ENCODE results near the gene SLC15A3.
A peak's percentile ranks its signal among the peaks of the same experiment; 100 is the strongest.
"Not testable (repeated sequence)": the region's sequence is repeated elsewhere in the genome, so short reads cannot be mapped to it uniquely, and the experiment has no call there.

The SLC15A3 gene

GRCh38 chr11:60912223-60912850, 39.6 kb downstream of the SLC15A3 start:
- DNase-seq, result no peak

GRCh38 chr11:60910711-60911380, 41.1 kb downstream of the SLC15A3 start:
- no peak for DNase-seq

GRCh38 chr11:60910281-60910687, 41.7 kb downstream of the SLC15A3 start:
- DNase-seq, result no peak

- not testable (repeated sequence) for DNase-seq
Measured at GRCh38 chr11:60909680-60910280, 42.2 kb downstream of the SLC15A3 start.

GRCh38 chr11:60908803-60909202, 43.2 kb downstream of the SLC15A3 start:
- DNase-seq, result no peak

GRCh38 chr11:60906132-60906972, 45.6 kb downstream of the SLC15A3 start, which contains the start of gene PRPF19:
TSS of gene PRPF19 (minus strand) at chr11:60906585. CDS start at chr11:60906382, 203 bp downstream.
- DNase-seq, result peak; percentile 95

GRCh38 chr11:60905551-60906113, 46.3 kb downstream of the SLC15A3 start:
- peak; percentile 47 for DNase-seq

- no peak for DNase-seq
Measured at GRCh38 chr11:60905047-60905446, 46.9 kb downstream of the SLC15A3 start.

GRCh38 chr11:60902625-60903024, 49.4 kb downstream of the SLC15A3 start:
- DNase-seq, result no peak

GRCh38 chr11:60900673-60901404, 51.1 kb downstream of the SLC15A3 start:
- no peak for DNase-seq

GRCh38 chr11:60899977-60900376, 52.0 kb downstream of the SLC15A3 start:
- no peak for DNase-seq

GRCh38 chr11:60899046-60899936, 52.7 kb downstream of the SLC15A3 start:
- peak; percentile 45 for DNase-seq

- no peak for DNase-seq
Measured at GRCh38 chr11:60897496-60897895, 54.5 kb downstream of the SLC15A3 start.

GRCh38 chr11:60895687-60896086, 56.3 kb downstream of the SLC15A3 start:
- DNase-seq, result no peak

GRCh38 chr11:60891103-60891741, 60.8 kb downstream of the SLC15A3 start:
- no peak for DNase-seq

GRCh38 chr11:60890696-60891095, 61.3 kb downstream of the SLC15A3 start:
- no peak for DNase-seq

- no peak for DNase-seq
Measured at GRCh38 chr11:60889869-60890311, 62.1 kb downstream of the SLC15A3 start.

GRCh38 chr11:60887556-60887955, 64.4 kb downstream of the SLC15A3 start:
- no peak for DNase-seq
